K562 (cell line): ENCODE data around the gene HEXIM1. TPM values are rescaled to one million over a fixed set of nuclear protein-coding genes. Genes with fewer than 3 reads are reported as not detected.

ENCODE experiments used
- ATAC-seq: fragments of 200-7000 bp; cut with Tn5 transposase; 3 replicates; pipeline ENCODE4 v1.9.1; 2020; ENCODE audit warnings: moderate library complexity
- BruUV-seq: library from RNA; stranded (reverse); fragments of 400-500 nt; replicated peaks from 2 replicates; lab custom pipeline; 2021; lab: Mats Ljungman, UMichigan
- CTCF ChIA-PET: fragments of 300-600 bp; formaldehyde crosslinking; extraction: SDS; loops from one replicate; lab custom pipeline; 2021; ENCODE audit warnings: low intra/inter-chr PET ratio; lab: Yijun Ruan, JAX
- POLR2A ChIA-PET: fragments of 300-600, 350-650 bp; sonication (Branson Sonifier 250); formaldehyde crosslinking; extraction: SDS; loops from one replicate; lab custom pipeline; 2021; ENCODE audit warnings: antibody characterized with exemption, inconsistent platforms; lab: Yijun Ruan, JAX
- DNase-seq, 4 experiments: peaks; one replicate each; pipeline versions ENCODE4 v3.0.0 to v3.0.0-alpha.2; 2011 to 2018; ENCODE audit warnings: low spot score in 3 of 4, mixed read lengths in 3 of 4; ENCODE audit errors: extremely low read depth in 1 of 4
- FAIRE-seq: peaks from 2 replicates; lab custom pipeline; 2011; peaks lifted over from hg19 to GRCh38; lab: Jason Lieb, UNC
- H2AFZ ChIP-seq: 2 replicates; pipeline ENCODE4 v1.6.0; 2011; ENCODE audit warnings: low read depth, low read length, control low read depth, inconsistent platforms
- H3K27ac ChIP-seq: fragments of 200-600 bp; 3 replicates; pipeline ENCODE4 v1.8.0; 2011; ENCODE audit warnings: low read depth, mild to moderate bottlenecking, control low read depth, inconsistent platforms, low read length, moderate library complexity, mixed read lengths; ENCODE audit errors: extremely low read depth
- H3K27me3 ChIP-seq, 2 experiments: fragments of 300-600 bp in 1 of 2; 2 replicates in 1 of 2; 3 replicates in 1 of 2; pipeline versions ENCODE4 v1.6.0 to v1.8.0; 2011; ENCODE audit warnings: inconsistent platforms in 2 of 2, low read length in 2 of 2, mild to moderate bottlenecking in 1 of 2, mixed read lengths in 1 of 2, moderate library complexity in 1 of 2; ENCODE audit not compliant: control insufficient read depth in 2 of 2, insufficient read depth in 2 of 2
- H3K36me3 ChIP-seq: fragments of 300-600 bp; 3 replicates; pipeline ENCODE4 v1.8.0; 2011; ENCODE audit warnings: mild to moderate bottlenecking, low read length, inconsistent platforms; ENCODE audit not compliant: control insufficient read depth, insufficient read depth
- H3K4me1 ChIP-seq, 2 experiments: fragments of 200-600 bp in 1 of 2; replicated peaks in 1 of 2; 2 replicates in 1 of 2; 3 replicates in 1 of 2; pipeline versions ENCODE4 v1.5.1 to v1.8.0; 2011; ENCODE audit warnings: inconsistent platforms in 2 of 2, low read length in 2 of 2, mild to moderate bottlenecking in 1 of 2, mixed read lengths in 1 of 2, moderate library complexity in 1 of 2; ENCODE audit not compliant: control insufficient read depth in 2 of 2, insufficient read depth in 2 of 2
- H3K4me2 ChIP-seq: 2 replicates; pipeline ENCODE4 v1.6.1; 2011; ENCODE audit warnings: low read length, control low read depth, inconsistent platforms, mixed read lengths; ENCODE audit not compliant: insufficient read depth
- H3K4me3 ChIP-seq: fragments of 200-600 bp; sonication (generic), shearing (Covaris generic); 2 replicates; pipeline ENCODE4 v1.5.1; 2016; ENCODE audit warnings: control low read depth, inconsistent platforms
- H3K79me2 ChIP-seq: fragments of 200-600 bp; 3 replicates; pipeline ENCODE4 v1.8.0; 2011; ENCODE audit warnings: low read length, inconsistent platforms; ENCODE audit not compliant: control insufficient read depth, insufficient read depth
- H3K9ac ChIP-seq, 2 experiments: 2 replicates each; pipeline versions ENCODE4 v1.6.0 to v1.6.1; 2011; ENCODE audit warnings: low read depth in 2 of 2, low read length in 2 of 2, control low read depth in 1 of 2, inconsistent platforms in 1 of 2, mild to moderate bottlenecking in 1 of 2, mixed read lengths in 1 of 2; ENCODE audit not compliant: insufficient read depth in 1 of 2
- H3K9me1 ChIP-seq: one replicate; pipeline ENCODE4 v1.6.0; 2011; ENCODE audit warnings: inconsistent platforms, mild to moderate bottlenecking, low read length, moderate library complexity; ENCODE audit not compliant: control insufficient read depth, insufficient read depth
- H3K9me3 ChIP-seq: replicated peaks from 2 replicates; pipeline ENCODE4 v1.5.1; 2011; ENCODE audit warnings: low read depth, low read length, inconsistent platforms; ENCODE audit not compliant: control insufficient read depth, insufficient read depth
- H4K20me1 ChIP-seq: replicated peaks from 2 replicates; pipeline ENCODE4 v1.6.1; 2011; ENCODE audit warnings: low read length, inconsistent platforms, mixed read lengths; ENCODE audit not compliant: control insufficient read depth, insufficient read depth
- CREM ChIP-seq: IDR thresholded peaks from 2 replicates; pipeline ENCODE4 v1.6.1; 2014; ENCODE audit warnings: antibody characterized with exemption, low read depth
- HMGN3 ChIP-seq: IDR thresholded peaks from 2 replicates; pipeline ENCODE4 v1.6.1; 2011; ENCODE audit warnings: borderline replicate concordance, low read depth, mild to moderate bottlenecking, mixed read lengths, low read length; ENCODE audit not compliant: insufficient read length; ENCODE audit errors: extremely low read depth
- MECOM ChIP-seq: fragments of 250-450 bp; sonication (Bioruptor Pico); IDR thresholded peaks from 2 replicates; pipeline ENCODE4 v1.8.0; 2022; ENCODE audit warnings: inconsistent platforms
- MYNN ChIP-seq, 2 experiments: sonication (generic); formaldehyde crosslinking in 1 of 2; IDR thresholded peaks; 2 replicates each; pipeline versions ENCODE4 v1.5.0 to v1.6.1; 2016 to 2020; ENCODE audit warnings: antibody characterized with exemption in 1 of 2, missing genetic modification reagents in 1 of 2
- NUFIP1 ChIP-seq: fragments of 450-650 bp; IDR thresholded peaks from 2 replicates; pipeline ENCODE4 v1.6.1; 2018; ENCODE audit not compliant: partially characterized antibody
- TARDBP ChIP-seq: fragments of 450-650 bp; IDR thresholded peaks from 2 replicates; pipeline ENCODE4 v1.6.1; 2016
- XRCC4 ChIP-seq: IDR thresholded peaks from one replicate; pipeline ENCODE4 v1.6.1; 2011; ENCODE audit not compliant: insufficient read depth, insufficient read length; ENCODE audit errors: extremely low read depth
- XRCC5 ChIP-seq: fragments of 200-400 bp; formaldehyde crosslinking; IDR thresholded peaks from 2 replicates; pipeline ENCODE4 v1.6.1; 2017; ENCODE audit warnings: low read depth, mild to moderate bottlenecking, low read length
- YY1 ChIP-seq, 3 experiments: IDR thresholded peaks; 2 replicates each; pipeline ENCODE4 v1.6.1; 2011; ENCODE audit warnings: low read length in 2 of 3, mild to moderate bottlenecking in 2 of 3, moderate library complexity in 2 of 3, borderline replicate concordance in 1 of 3, control low read depth in 1 of 3, low read depth in 1 of 3; ENCODE audit not compliant: insufficient read depth in 3 of 3, insufficient replicate concordance in 2 of 3, control insufficient read depth in 1 of 3, insufficient read length in 1 of 3; ENCODE audit errors: extremely low read depth in 1 of 3
- ZC3H11A ChIP-seq: IDR thresholded peaks from 2 replicates; pipeline ENCODE4 v1.6.1; 2012; ENCODE audit warnings: low read depth, low read length, improper control_type of control experiment
- ZNF212 ChIP-seq: fragments of 450-650 bp; formaldehyde crosslinking; IDR thresholded peaks from 2 replicates; pipeline ENCODE4 v1.4.0; 2020; ENCODE audit warnings: mild to moderate bottlenecking
- ZNF316 ChIP-seq: fragments of 450-650 bp; IDR thresholded peaks from 2 replicates; pipeline ENCODE4 v1.6.1; 2016
- ZNF507 ChIP-seq: conservative IDR thresholded peaks from 2 replicates; pipeline ENCODE4 v1.6.1; 2017; ENCODE audit warnings: missing genetic modification characterization, missing compliant biosample characterization
- WGBS: fragments of 100-300 bp; shearing (Covaris generic); methylation state at CpG from one replicate; pipeline ENCODE4 v1.1.6; 2016; ENCODE audit warnings: low coverage, mixed read lengths; ENCODE audit not compliant: insufficient coverage; ENCODE audit errors: missing lambda C conversion rate; 5-methylcytosine and 5-hydroxymethylcytosine counted together
- in situ Hi-C: fragments of 300-500 bp; cut with MboI; formaldehyde crosslinking; loops from 4 replicates; pipeline ENCODE4 v1.15.0; 2018; ENCODE audit warnings: inconsistent platforms, mixed read lengths
- intact Hi-C: fragments of 100-400 bp; cut with micrococcal nuclease; formaldehyde crosslinking; loops from 2 replicates; pipeline ENCODE4 v1.14.2; 2022
- polyA plus RNA-seq, 8 experiments: library from polyadenylated mRNA; depleted of rRNA in 4 of 8; stranded (reverse) in 5 of 8; unstranded in 3 of 8; fragments of >200 nt; fragmentation: Nextera tagmentation in 2 of 8; fragmentation: Illumina TruSeq in 1 of 8; extraction: Ambion mirVana in 2 of 8; extraction: Trizol in 1 of 8; gene quantifications; 2 replicates each; pipeline versions ENCODE4 v1.2.1 to v1.2.3, GENCODE V29; 2011 to 2014; ENCODE audit warnings: inconsistent platforms in 1 of 8, missing spikeins in 1 of 8
- total RNA-seq, 7 experiments: library from RNA; depleted of rRNA in 6 of 7; stranded (reverse); fragments of >200 nt in 6 of 7; fragmentation: Illumina TruSeq in 2 of 7; extraction: Trizol in 2 of 7; gene quantifications; 2 replicates each; pipeline versions ENCODE4 v1.2.1 to v1.2.3, GENCODE V29; 2011 to 2021; ENCODE audit warnings: low replicate concordance in 1 of 7
- TF ChIP-seq, protein P1 (sequence below): IDR thresholded peaks from 2 replicates; pipeline ENCODE4 v1.6.1; 2014; ENCODE audit warnings: antibody characterized with exemption
- TF ChIP-seq, protein P2 (sequence below): fragments of 200-800 bp; sonication (Bioruptor generic); IDR thresholded peaks from 2 replicates; pipeline ENCODE4 v1.6.1; 2017; ENCODE audit warnings: missing genetic modification characterization, missing compliant biosample characterization

The HEXIM1 gene
- total and polyA plus RNA-seq, 9 of the 15 experiments (the other 6 are each of a cell fraction or from before 2014, with no cell fraction given): 1.4 to 28.3 (median 9.1) TPM

DNA sequence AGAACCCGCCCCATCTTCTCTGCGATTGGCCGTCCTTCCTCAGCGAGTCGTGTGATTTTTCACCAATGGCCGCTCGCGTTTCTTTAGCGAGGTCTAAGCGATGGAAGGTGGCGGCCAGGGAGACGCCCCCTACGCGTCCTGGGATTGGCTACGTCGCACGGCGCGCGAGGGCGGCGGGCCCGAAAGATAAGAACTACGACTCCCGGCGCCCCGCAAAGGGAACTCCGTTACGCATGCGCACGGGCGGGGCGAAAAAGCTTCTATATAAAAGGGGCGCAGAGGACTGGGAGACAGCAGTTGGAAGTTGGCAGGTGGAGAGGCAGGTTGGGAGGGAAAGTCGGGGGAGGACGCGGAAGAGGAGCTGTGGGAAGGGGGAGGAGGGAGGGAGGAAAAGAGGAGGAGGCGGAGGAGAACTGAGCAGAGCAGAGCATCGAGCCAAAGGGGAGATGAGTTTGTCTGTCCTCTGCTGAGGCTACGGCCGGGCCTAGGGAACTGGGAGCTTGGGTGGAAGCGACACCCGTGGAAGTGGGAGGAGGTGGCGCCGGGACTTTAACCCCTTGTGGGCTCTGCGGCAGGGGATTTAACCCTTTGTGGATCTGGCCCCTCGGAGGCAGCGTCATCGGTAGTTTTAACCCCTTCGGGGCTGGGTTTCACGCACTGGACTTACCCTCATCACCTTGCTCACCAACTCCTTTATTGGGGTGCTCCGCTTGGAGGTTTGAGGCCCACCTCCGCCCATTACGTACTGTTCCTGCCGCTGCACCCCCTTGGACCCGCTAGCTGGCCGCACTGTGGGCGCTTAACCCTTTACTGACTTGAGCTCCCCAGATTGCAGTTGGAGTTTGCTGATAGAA, at the start of gene HEXIM1 (continued):
- no peak for TF ChIP-seq XRCC4
- no peak for TF ChIP-seq ZNF507 (tag)
- TF ChIP-seq ZNF212 (CRISPR knock-in tag): peak; percentile 51; the same call in 1 of the 2 replicates
- TF ChIP-seq MECOM (CRISPR knock-in tag): peak; percentile 26; the same call in 1 of the 2 replicates
- TF ChIP-seq ZC3H11A: no peak

DNA sequence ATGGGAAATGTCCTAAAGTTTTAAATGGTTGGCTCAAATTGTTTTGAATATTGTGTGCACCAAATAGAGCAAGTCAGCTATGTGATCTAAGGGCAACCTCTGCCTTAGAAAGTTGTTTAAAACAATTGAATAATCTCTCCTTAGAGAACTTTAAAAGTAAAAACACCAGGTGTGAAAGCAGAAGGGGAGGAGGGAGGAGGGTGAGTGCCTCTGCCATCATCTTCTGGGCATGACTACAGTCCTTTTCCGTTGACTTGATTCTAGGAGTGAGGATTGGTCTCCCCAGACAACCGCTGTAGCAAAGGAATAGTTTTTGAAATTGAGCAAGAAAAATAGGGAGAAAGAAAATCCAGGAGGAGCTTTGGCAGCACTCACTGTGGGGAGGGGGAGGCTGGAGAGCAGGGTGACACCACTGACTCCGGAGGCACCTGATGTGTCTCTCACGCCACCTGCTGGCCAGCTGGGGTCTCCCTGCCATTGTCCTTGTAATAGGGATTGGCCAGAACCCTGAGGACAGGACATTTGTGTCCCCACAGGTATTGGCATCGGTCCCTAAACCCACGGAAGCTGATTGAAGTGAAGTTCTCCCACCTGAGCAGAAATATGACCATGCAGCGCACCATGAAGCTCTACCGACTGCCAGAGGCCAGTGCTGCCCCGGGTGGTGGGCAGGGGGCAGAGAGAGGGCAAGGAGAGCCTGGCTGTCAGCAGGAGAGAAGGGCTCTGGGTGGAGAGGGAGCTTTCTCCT, 49.2 kb upstream of the HEXIM1 start:
- 56% methylated on average over 9 of the region's 9 CpGs for WGBS
- H3K4me2 ChIP-seq: no peak overlapping the region
- no peak overlapping the region for H3K27ac ChIP-seq
- no peak overlapping the region for H3K4me3 ChIP-seq
- H3K79me2 ChIP-seq: no peaks in the 10 kb centered on the region
- H3K9me1 ChIP-seq: no peaks in the 10 kb centered on the region
- ATAC-seq: peak; percentile 100
- ChIA-PET POLR2A (interaction anchor here (0.6 to 1.6 kb wide), 9 partner anchors 10 to 203 kb away, joined by 3 to 5 read pairs (median 3); no protein-coding TSS in a partner anchor), CTCF (interaction anchor here (0.6 to 1.8 kb wide), 8 partner anchors 30 to 323 kb away, joined by 3 to 10 read pairs (median 5); partner anchors contain the start of genes ACBD4 and PLCD3)
- DNase-seq: peak; percentile 87 to 90 (median 88)
- H3K4me1 ChIP-seq: no peaks in the 10 kb centered on the region
- peaks cover 8% of the 10 kb centered on the region; the same call in 1 of the 2 replicates for H4K20me1 ChIP-seq
- H2AFZ ChIP-seq: no peak overlapping the region
- no peaks in the 10 kb centered on the region for H3K9me3 ChIP-seq
- FAIRE-seq: peak; percentile 94
- no peak overlapping the region for H3K9ac ChIP-seq
- in situ Hi-C loops (no loop called here), intact Hi-C loops (loop anchor here (1.0 to 5.0 kb wide), 2 partner anchors 82 to 179 kb away; no protein-coding TSS in a partner anchor)
- peaks cover 91% of the 10 kb centered on the region for H3K36me3 ChIP-seq
- no TSS peak for BruUV-seq
- H3K27me3 ChIP-seq: no peaks in the 10 kb centered on the region
- TF ChIP-seq ZNF316: no peak
- TF ChIP-seq MYNN (IDR thresholded peaks at IDR 0.05): 0 out of 2 replicates have a peak, but pooled peaks have one; percentile 61
- TF ChIP-seq MYNN (CRISPR knock-in tag; IDR thresholded peaks at IDR 0.05): no peak
- TF ChIP-seq, protein P1, sequence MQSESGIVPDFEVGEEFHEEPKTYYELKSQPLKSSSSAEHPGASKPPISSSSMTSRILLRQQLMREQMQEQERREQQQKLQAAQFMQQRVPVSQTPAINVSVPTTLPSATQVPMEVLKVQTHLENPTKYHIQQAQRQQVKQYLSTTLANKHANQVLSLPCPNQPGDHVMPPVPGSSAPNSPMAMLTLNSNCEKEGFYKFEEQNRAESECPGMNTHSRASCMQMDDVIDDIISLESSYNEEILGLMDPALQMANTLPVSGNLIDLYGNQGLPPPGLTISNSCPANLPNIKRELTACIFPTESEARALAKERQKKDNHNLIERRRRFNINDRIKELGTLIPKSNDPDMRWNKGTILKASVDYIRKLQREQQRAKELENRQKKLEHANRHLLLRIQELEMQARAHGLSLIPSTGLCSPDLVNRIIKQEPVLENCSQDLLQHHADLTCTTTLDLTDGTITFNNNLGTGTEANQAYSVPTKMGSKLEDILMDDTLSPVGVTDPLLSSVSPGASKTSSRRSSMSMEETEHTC: 0 out of 2 replicates have a peak, but pooled peaks have one; percentile 34
- TF ChIP-seq CREM: peak; percentile 45; the same call in 1 of the 2 replicates
- TF ChIP-seq XRCC5: peak; percentile 66; the same call in 1 of the 2 replicates
- no peak for TF ChIP-seq HMGN3
- TF ChIP-seq, protein P2, sequence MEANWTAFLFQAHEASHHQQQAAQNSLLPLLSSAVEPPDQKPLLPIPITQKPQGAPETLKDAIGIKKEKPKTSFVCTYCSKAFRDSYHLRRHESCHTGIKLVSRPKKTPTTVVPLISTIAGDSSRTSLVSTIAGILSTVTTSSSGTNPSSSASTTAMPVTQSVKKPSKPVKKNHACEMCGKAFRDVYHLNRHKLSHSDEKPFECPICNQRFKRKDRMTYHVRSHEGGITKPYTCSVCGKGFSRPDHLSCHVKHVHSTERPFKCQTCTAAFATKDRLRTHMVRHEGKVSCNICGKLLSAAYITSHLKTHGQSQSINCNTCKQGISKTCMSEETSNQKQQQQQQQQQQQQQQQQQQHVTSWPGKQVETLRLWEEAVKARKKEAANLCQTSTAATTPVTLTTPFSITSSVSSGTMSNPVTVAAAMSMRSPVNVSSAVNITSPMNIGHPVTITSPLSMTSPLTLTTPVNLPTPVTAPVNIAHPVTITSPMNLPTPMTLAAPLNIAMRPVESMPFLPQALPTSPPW: peak; percentile 49; the same call in 1 of the 2 replicates
- no peak for TF ChIP-seq TARDBP
- peak in 1 of 3 experiments; percentile 15 for TF ChIP-seq YY1 (IDR thresholded peaks at IDR 0.05; ENCODE audit: borderline replicate concordance in 1 of 3, control insufficient read depth in 1 of 3, extremely low read depth in 1 of 3, insufficient read depth in 3 of 3, insufficient read length in 1 of 3, insufficient replicate concordance in 2 of 3, low read depth in 1 of 3, low read length in 2 of 3)
- TF ChIP-seq NUFIP1: no peak
